OCI-LY1 (cell line): ENCODE results near the gene SEPTIN8.
A peak's percentile ranks its signal among the peaks of the same experiment; 100 is the strongest.

ENCODE experiments used
- H2AFZ ChIP-seq: fragments of 200-600 bp; sonication (generic), shearing (Covaris generic); 2 replicates; pipeline ENCODE4 v1.6.0; 2014; ENCODE audit warnings: antibody characterized with exemption, mild to moderate bottlenecking, low read length
- H3F3A ChIP-seq: fragments of 200-600 bp; sonication (generic), shearing (Covaris generic); 2 replicates; pipeline ENCODE4 v1.6.0; 2014; ENCODE audit warnings: mild to moderate bottlenecking, antibody characterized with exemption, low read length, moderate library complexity; ENCODE audit not compliant: insufficient read depth
- H3K27ac ChIP-seq: fragments of 200-600 bp; sonication (generic); 2 replicates; pipeline ENCODE4 v1.5.1; 2014; ENCODE audit warnings: low read length, mixed run types, mild to moderate bottlenecking, low read depth; ENCODE audit not compliant: poor library complexity, severe bottlenecking
- H3K27me3 ChIP-seq: fragments of 200-600 bp; sonication (generic); 2 replicates; pipeline ENCODE4 v1.6.0; 2014; ENCODE audit warnings: antibody characterized with exemption, mild to moderate bottlenecking, low read length, moderate library complexity; ENCODE audit not compliant: insufficient read depth
- H3K36me3 ChIP-seq: fragments of 200-600 bp; sonication (generic); 2 replicates; pipeline ENCODE4 v1.6.1; 2014; ENCODE audit warnings: mild to moderate bottlenecking, antibody characterized with exemption, low read length, moderate library complexity, mixed read lengths; ENCODE audit not compliant: insufficient read depth
- H3K4me1 ChIP-seq: fragments of 200-600 bp; sonication (generic); 2 replicates; pipeline ENCODE4 v1.5.1; 2014; ENCODE audit warnings: mild to moderate bottlenecking, low read length, moderate library complexity; ENCODE audit not compliant: insufficient read depth, severe bottlenecking
- H3K4me2 ChIP-seq: fragments of 200-600 bp; sonication (generic), shearing (Covaris generic); 2 replicates; pipeline ENCODE4 v1.6.1; 2014; ENCODE audit warnings: low read length
- H3K4me3 ChIP-seq: fragments of 200-600 bp; sonication (generic); 2 replicates; pipeline ENCODE4 v1.5.1; 2014; ENCODE audit warnings: low read length, low read depth, mild to moderate bottlenecking, mixed read lengths; ENCODE audit not compliant: poor library complexity, severe bottlenecking
- H3K79me2 ChIP-seq: fragments of 200-600 bp; shearing (Covaris generic); 2 replicates; pipeline ENCODE4 v1.6.1; 2016; ENCODE audit warnings: mixed run types, low read length, mixed read lengths; ENCODE audit not compliant: insufficient read depth
- H3K9ac ChIP-seq: fragments of 200-600 bp; sonication (generic), shearing (Covaris generic); 2 replicates; pipeline ENCODE4 v1.6.1; 2014; ENCODE audit warnings: mild to moderate bottlenecking, low read length, mixed read lengths
- H3K9me2 ChIP-seq: fragments of 200-600 bp; sonication (generic), shearing (Covaris generic); 2 replicates; pipeline ENCODE4 v1.6.1; 2014; ENCODE audit warnings: low read depth, mild to moderate bottlenecking, low read length, mixed read lengths
- H3K9me3 ChIP-seq: fragments of 200-600 bp; shearing (Covaris generic); 2 replicates; pipeline ENCODE4 v1.6.1; 2014; ENCODE audit warnings: low read length, mixed read lengths
- H4K20me1 ChIP-seq: fragments of 200-600 bp; sonication (generic), shearing (Covaris generic); 2 replicates; pipeline ENCODE4 v1.6.0; 2016; ENCODE audit warnings: mild to moderate bottlenecking, low read length; ENCODE audit not compliant: insufficient read depth
- EZH2 ChIP-seq: fragments of 200-600 bp; sonication (generic), shearing (Covaris generic); IDR thresholded peaks from 2 replicates; pipeline ENCODE4 v1.8.0; 2017; ENCODE audit warnings: borderline replicate concordance, mixed run types, mild to moderate bottlenecking, antibody characterized with exemption, low read length, moderate library complexity, mixed read lengths
- TF ChIP-seq, protein P1 (sequence below): fragments of 200-600 bp; sonication (generic), shearing (Covaris generic); IDR thresholded peaks from 2 replicates; pipeline ENCODE4 v1.5.1; 2017; ENCODE audit warnings: mild to moderate bottlenecking, antibody characterized with exemption, low read length, moderate library complexity, mixed read lengths

SEPTIN8 gene

GRCh38 chr5:132776131-132776937, 705 bp downstream of the SEPTIN8 start:
- Histone ChIP-seq H3K9me3 (no peaks in the 10 kb centered on the region), H3K27ac (no peak overlapping the region), H3F3A (no peaks in the 10 kb centered on the region), H3K36me3 (no peaks in the 10 kb centered on the region), H3K79me2 (no peaks in the 10 kb centered on the region), H3K9ac (no peak overlapping the region), H3K4me1 (no peaks in the 10 kb centered on the region), H3K4me3 (peak overlapping the region; percentile 61), H2AFZ (no peak overlapping the region), H3K9me2 (no peaks in the 10 kb centered on the region), H3K4me2 (peak overlapping the region; percentile 44), H4K20me1 (no peaks in the 10 kb centered on the region), H3K27me3 (peaks cover 5% of the 10 kb centered on the region; the same call in 1 of the 2 replicates)
- no peak for TF ChIP-seq EZH2
- TF ChIP-seq, protein P1, sequence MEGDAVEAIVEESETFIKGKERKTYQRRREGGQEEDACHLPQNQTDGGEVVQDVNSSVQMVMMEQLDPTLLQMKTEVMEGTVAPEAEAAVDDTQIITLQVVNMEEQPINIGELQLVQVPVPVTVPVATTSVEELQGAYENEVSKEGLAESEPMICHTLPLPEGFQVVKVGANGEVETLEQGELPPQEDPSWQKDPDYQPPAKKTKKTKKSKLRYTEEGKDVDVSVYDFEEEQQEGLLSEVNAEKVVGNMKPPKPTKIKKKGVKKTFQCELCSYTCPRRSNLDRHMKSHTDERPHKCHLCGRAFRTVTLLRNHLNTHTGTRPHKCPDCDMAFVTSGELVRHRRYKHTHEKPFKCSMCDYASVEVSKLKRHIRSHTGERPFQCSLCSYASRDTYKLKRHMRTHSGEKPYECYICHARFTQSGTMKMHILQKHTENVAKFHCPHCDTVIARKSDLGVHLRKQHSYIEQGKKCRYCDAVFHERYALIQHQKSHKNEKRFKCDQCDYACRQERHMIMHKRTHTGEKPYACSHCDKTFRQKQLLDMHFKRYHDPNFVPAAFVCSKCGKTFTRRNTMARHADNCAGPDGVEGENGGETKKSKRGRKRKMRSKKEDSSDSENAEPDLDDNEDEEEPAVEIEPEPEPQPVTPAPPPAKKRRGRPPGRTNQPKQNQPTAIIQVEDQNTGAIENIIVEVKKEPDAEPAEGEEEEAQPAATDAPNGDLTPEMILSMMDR: no peak

DNA sequence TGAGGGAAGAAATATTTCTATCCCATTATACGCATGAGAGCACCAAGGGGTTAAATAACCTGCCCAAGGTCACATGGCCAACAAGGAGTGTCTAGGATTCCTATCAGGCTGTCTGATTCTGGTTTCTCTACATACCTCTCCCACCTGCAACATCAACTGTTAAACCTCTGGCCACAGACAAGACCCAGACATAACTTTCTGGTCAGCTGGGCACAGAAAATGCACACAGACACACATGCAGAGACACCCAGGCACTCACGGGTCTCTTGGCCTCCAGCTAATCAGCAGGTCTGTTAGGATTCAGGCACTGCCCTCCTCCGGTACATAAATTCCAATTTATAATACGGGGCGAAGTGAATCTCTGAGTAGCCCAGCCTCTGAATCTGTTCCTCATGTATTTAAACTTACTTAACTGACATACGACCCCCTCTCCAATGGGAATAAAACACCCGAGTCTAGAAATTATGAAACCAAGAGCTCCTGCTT, 1.5 kb downstream of the SEPTIN8 start:
- H3K36me3 ChIP-seq: no peaks in the 10 kb centered on the region
- H3K4me2 ChIP-seq: no peak overlapping the region
- TF ChIP-seq EZH2: no peak
- TF ChIP-seq, protein P1: no peak
- no peaks in the 10 kb centered on the region for H3F3A ChIP-seq
- H3K4me3 ChIP-seq: no peak overlapping the region
- H3K4me1 ChIP-seq: no peaks in the 10 kb centered on the region
- H3K27me3 ChIP-seq: peaks cover 5% of the 10 kb centered on the region; the same call in 1 of the 2 replicates
- H3K27ac ChIP-seq: no peak overlapping the region
- H3K9me2 ChIP-seq: no peaks in the 10 kb centered on the region
- H3K79me2 ChIP-seq: no peaks in the 10 kb centered on the region
- no peaks in the 10 kb centered on the region for H3K9me3 ChIP-seq
- no peaks in the 10 kb centered on the region for H4K20me1 ChIP-seq
- no peak overlapping the region for H3K9ac ChIP-seq
- no peak overlapping the region for H2AFZ ChIP-seq

GRCh38 chr5:132774896-132775295, 2.1 kb downstream of the SEPTIN8 start:
- Histone ChIP-seq H3F3A (no peaks in the 10 kb centered on the region), H3K79me2 (no peaks in the 10 kb centered on the region), H3K9ac (no peak overlapping the region), H3K27ac (no peak overlapping the region), H3K4me2 (no peak overlapping the region), H3K4me3 (no peak overlapping the region), H3K9me2 (no peaks in the 10 kb centered on the region), H3K27me3 (peaks cover 5% of the 10 kb centered on the region; the same call in 1 of the 2 replicates), H3K36me3 (no peaks in the 10 kb centered on the region), H4K20me1 (no peaks in the 10 kb centered on the region), H3K9me3 (no peaks in the 10 kb centered on the region), H2AFZ (no peak overlapping the region), H3K4me1 (no peaks in the 10 kb centered on the region)
- no peak for TF ChIP-seq EZH2
- TF ChIP-seq, protein P1: no peak
